GM12878 (cell line): ENCODE data around the gene PHF3.

Experiments used
- CEBPB ChIP-seq, 2 experiments: fragments of 150-350 bp in 1 of 2; IDR thresholded peaks; 2 replicates each; pipeline ENCODE4 v1.6.1; 2012 to 2014; ENCODE audit warnings: low read depth in 2 of 2, low read length in 2 of 2, borderline replicate concordance in 1 of 2, inconsistent platforms in 1 of 2
- CTCF ChIP-seq, 3 experiments: IDR thresholded peaks in 2 of 3; conservative IDR thresholded peaks in 1 of 3; 2 replicates each; pipeline ENCODE4 v1.5.1; 2011; ENCODE audit warnings: low read depth in 3 of 3, low read length in 3 of 3, mild to moderate bottlenecking in 3 of 3, control low read depth in 2 of 3, moderate library complexity in 2 of 3, inconsistent platforms in 1 of 3, mixed read lengths in 1 of 3; ENCODE audit not compliant: control insufficient read depth in 2 of 3, insufficient read depth in 1 of 3; ENCODE audit errors: extremely low read depth in 1 of 3
- EGR1 ChIP-seq, 2 experiments: IDR thresholded peaks; 1 replicate in 1 of 2; 2 replicates in 1 of 2; pipeline ENCODE4 v1.6.1; 2011 to 2012; ENCODE audit warnings: low read depth in 2 of 2, low read length in 2 of 2, borderline replicate concordance in 1 of 2, mild to moderate bottlenecking in 1 of 2, moderate library complexity in 1 of 2
- EZH2 ChIP-seq: IDR thresholded peaks from 2 replicates; pipeline ENCODE4 v1.6.1; 2012; ENCODE audit warnings: low read depth, mild to moderate bottlenecking, control low read depth, inconsistent platforms, low read length, borderline replicate concordance; ENCODE audit not compliant: control insufficient read depth
- GABPA ChIP-seq: IDR thresholded peaks from 2 replicates; pipeline ENCODE4 v1.6.1; 2014; ENCODE audit warnings: antibody characterized with exemption, low read depth, mild to moderate bottlenecking, inconsistent platforms
- HDAC6 ChIP-seq: fragments of 200-600 bp; sonication (generic); IDR thresholded peaks from one replicate; pipeline ENCODE4 v1.8.0; 2017; ENCODE audit warnings: antibody characterized with exemption; ENCODE audit not compliant: unreplicated experiment
- NRF1 ChIP-seq: conservative IDR thresholded peaks from 2 replicates; pipeline ENCODE4 v1.6.1; 2011; ENCODE audit warnings: mild to moderate bottlenecking, low read depth, low read length, improper control_type of control experiment
- POLR2A ChIP-seq: IDR thresholded peaks from 2 replicates; pipeline ENCODE4 v1.6.1; 2011; ENCODE audit warnings: low read depth, mild to moderate bottlenecking, low read length
- POLR2AphosphoS5 ChIP-seq: IDR thresholded peaks from 2 replicates; pipeline ENCODE4 v1.6.1; 2011; ENCODE audit warnings: mild to moderate bottlenecking, low read length, inconsistent platforms
- SMC3 ChIP-seq: IDR thresholded peaks from 2 replicates; pipeline ENCODE4 v1.6.1; 2011; ENCODE audit warnings: low read length, improper control_type of control experiment, borderline replicate concordance
- TAF1 ChIP-seq: IDR thresholded peaks from 2 replicates; pipeline ENCODE4 v1.6.1; 2011; ENCODE audit warnings: mild to moderate bottlenecking, low read depth, low read length, borderline replicate concordance
- USF1 ChIP-seq: IDR thresholded peaks from 2 replicates; pipeline ENCODE4 v1.6.1; 2011; ENCODE audit warnings: borderline replicate concordance, low read depth, mild to moderate bottlenecking, moderate library complexity, mixed read lengths, low read length; ENCODE audit not compliant: insufficient read depth; ENCODE audit errors: extremely low read length
- ZSCAN29 ChIP-seq: fragments of 450-650 bp; IDR thresholded peaks from 2 replicates; pipeline ENCODE4 v1.6.1; 2017; ENCODE audit warnings: mild to moderate bottlenecking, moderate library complexity

GRCh38 chr6:63663956-63664281 lies 28.3 kb downstream of the PHF3 start:
- TF ChIP-seq CTCF (IDR thresholded peaks at IDR 0.05 in 2 of 3, conservative IDR thresholded peaks at IDR 0.05 in 1 of 3; ENCODE audit: control insufficient read depth in 2 of 3, extremely low read depth in 1 of 3, insufficient read depth in 1 of 3, low read depth in 3 of 3, low read length in 3 of 3) (no peak), TAF1 (no peak), POLR2A (no peak), SMC3 (no peak), ZSCAN29 (no peak), GABPA (no peak), NRF1 (no peak), HDAC6 (no peak), EZH2 (no peak), USF1 (no peak), POLR2AphosphoS5 (no peak), EGR1 (IDR thresholded peaks at IDR 0.05; ENCODE audit: borderline replicate concordance in 1 of 2, low read depth in 2 of 2, low read length in 2 of 2) (no peak), CEBPB (IDR thresholded peaks at IDR 0.05; ENCODE audit: borderline replicate concordance in 1 of 2, low read depth in 2 of 2, low read length in 2 of 2) (no peak)
